Loucy (cell line): ENCODE data around the gene MAN2C1.
"Not testable (repeated sequence)": the region's sequence is repeated elsewhere in the genome, so short reads cannot be mapped to it uniquely, and the experiment has no call there.

Experiments
- H2AFZ ChIP-seq: fragments of 200-600 bp; sonication (generic); 2 replicates; pipeline ENCODE4 v1.6.0; 2016; ENCODE audit warnings: antibody characterized with exemption, mild to moderate bottlenecking, low read length, moderate library complexity
- H3F3A ChIP-seq: fragments of 200-600 bp; 2 replicates; pipeline ENCODE4 v1.6.0; 2016; ENCODE audit warnings: antibody characterized with exemption, low read depth, mild to moderate bottlenecking
- H3K27me3 ChIP-seq: fragments of 200-600 bp; sonication (generic); 2 replicates; pipeline ENCODE4 v1.6.1; 2014; ENCODE audit warnings: low read length, mild to moderate bottlenecking; ENCODE audit not compliant: insufficient read depth, poor library complexity, severe bottlenecking
- H3K36me3 ChIP-seq: fragments of 200-600 bp; sonication (generic); 2 replicates; pipeline ENCODE4 v1.6.1; 2016; ENCODE audit warnings: low read length; ENCODE audit not compliant: insufficient read depth
- H3K4me1 ChIP-seq: fragments of 200-600 bp; sonication (generic); 2 replicates; pipeline ENCODE4 v1.5.1; 2014; ENCODE audit warnings: low read length, mild to moderate bottlenecking; ENCODE audit not compliant: insufficient read depth, poor library complexity, severe bottlenecking
- H3K4me2 ChIP-seq: fragments of 200-600 bp; sonication (generic); 2 replicates; pipeline ENCODE4 v1.6.0; 2014; ENCODE audit warnings: antibody characterized with exemption, low read length, low read depth, mild to moderate bottlenecking; ENCODE audit not compliant: poor library complexity, severe bottlenecking
- H3K4me3 ChIP-seq: fragments of 200-600 bp; sonication (generic); 2 replicates; pipeline ENCODE4 v1.5.1; 2014; ENCODE audit warnings: low read length, mild to moderate bottlenecking, mixed read lengths; ENCODE audit not compliant: poor library complexity, severe bottlenecking
- H3K79me2 ChIP-seq: fragments of 200-600 bp; sonication (generic); 2 replicates; pipeline ENCODE4 v1.6.1; 2014; ENCODE audit warnings: low read length; ENCODE audit not compliant: insufficient read depth
- H3K9ac ChIP-seq: fragments of 200-600 bp; sonication (generic); 2 replicates; pipeline ENCODE4 v1.6.0; 2014; ENCODE audit warnings: mild to moderate bottlenecking, low read depth, low read length, moderate library complexity; ENCODE audit not compliant: poor library complexity, severe bottlenecking
- H3K9me2 ChIP-seq: fragments of 200-600 bp; sonication (generic); replicated peaks from 2 replicates; pipeline ENCODE4 v1.6.1; 2016; ENCODE audit warnings: low read depth, low read length, mixed read lengths
- H3K9me3 ChIP-seq: fragments of 200-600 bp; sonication (generic); 2 replicates; pipeline ENCODE4 v1.6.1; 2014; ENCODE audit warnings: mild to moderate bottlenecking, antibody characterized with exemption, low read length, low read depth; ENCODE audit not compliant: insufficient read depth
- H4K20me1 ChIP-seq: fragments of 200-600 bp; sonication (generic); 2 replicates; pipeline ENCODE4 v1.6.0; 2014; ENCODE audit warnings: antibody characterized with exemption, low read length, mild to moderate bottlenecking; ENCODE audit not compliant: insufficient read depth, poor library complexity, severe bottlenecking
- CTCF ChIP-seq: fragments of 200-600 bp; sonication (generic); conservative IDR thresholded peaks from 2 replicates; pipeline ENCODE4 v1.5.1; 2014; ENCODE audit warnings: mild to moderate bottlenecking, antibody characterized with exemption, low read length
- EZH2phosphoT487 ChIP-seq: fragments of 200-600 bp; IDR thresholded peaks from 2 replicates; pipeline ENCODE4 v1.6.1; 2018; ENCODE audit warnings: antibody characterized with exemption, mild to moderate bottlenecking, moderate library complexity, borderline replicate concordance

MAN2C1 gene

GRCh38 chr15:75346796-75347221, 21.6 kb downstream of the MAN2C1 start, which contains the start of gene NEIL1:
NEIL1 (plus strand) TSS chr15:75347039; CDS start chr15:75348906, 1,867 bp downstream.
- Histone ChIP-seq H3K36me3 (no peaks in the 10 kb centered on the region), H3K79me2 (no peaks in the 10 kb centered on the region), H3K9ac (no peak within 1 kb of the TSS), H3K4me1 (peaks cover 26% of the 10 kb centered on the region), H2AFZ (no peak within 1 kb of the TSS), H3K4me3 (no peak within 1 kb of the TSS), H3K9me2 (no peaks in the 10 kb centered on the region), H4K20me1 (no peaks in the 10 kb centered on the region), H3K9me3 (peaks cover 16% of the 10 kb centered on the region; the same call in 1 of the 2 replicates), H3K4me2 (no peak within 1 kb of the TSS), H3F3A (no peaks in the 10 kb centered on the region; the same call in 1 of the 2 replicates), H3K27me3 (no peaks in the 10 kb centered on the region)
- no peak for TF ChIP-seq CTCF
- TF ChIP-seq EZH2phosphoT487: no peak

GRCh38 chr15:75343953-75344352, 24.5 kb downstream of the MAN2C1 start:
- not testable (repeated sequence) for H3F3A ChIP-seq, H3K36me3 ChIP-seq, H4K20me1 ChIP-seq, H3K27me3 ChIP-seq, H3K79me2 ChIP-seq, H3K9me3 ChIP-seq, H3K4me3 ChIP-seq, H2AFZ ChIP-seq, H3K9ac ChIP-seq, H3K4me2 ChIP-seq, H3K9me2 ChIP-seq, H3K4me1 ChIP-seq

GRCh38 chr15:75342221-75342620, 26.2 kb downstream of the MAN2C1 start:
- H2AFZ ChIP-seq: no peak overlapping the region
- H3K9ac ChIP-seq: no peak overlapping the region
- H3K36me3 ChIP-seq: no peaks in the 10 kb centered on the region
- no peaks in the 10 kb centered on the region for H3K9me3 ChIP-seq
- H4K20me1 ChIP-seq: no peaks in the 10 kb centered on the region
- H3K4me3 ChIP-seq: no peak overlapping the region
- no peaks in the 10 kb centered on the region for H3K27me3 ChIP-seq
- H3K79me2 ChIP-seq: peaks cover under 1% of the 10 kb centered on the region; the same call in 1 of the 2 replicates
- no peaks in the 10 kb centered on the region; the same call in 1 of the 2 replicates for H3F3A ChIP-seq
- H3K4me1 ChIP-seq: no peaks in the 10 kb centered on the region
- no peak overlapping the region for H3K4me2 ChIP-seq
- H3K9me2 ChIP-seq: no peaks in the 10 kb centered on the region
- TF ChIP-seq CTCF: no peak
- TF ChIP-seq EZH2phosphoT487: no peak

GRCh38 chr15:75339531-75340240, 28.7 kb downstream of the MAN2C1 start:
- Histone ChIP-seq H3K4me1 (peaks cover 10% of the 10 kb centered on the region), H3K9me3 (no peaks in the 10 kb centered on the region), H4K20me1 (no peaks in the 10 kb centered on the region), H3K4me3 (no peak overlapping the region), H3K9me2 (no peaks in the 10 kb centered on the region), H3K36me3 (no peaks in the 10 kb centered on the region), H3K79me2 (peaks cover 16% of the 10 kb centered on the region), H3K4me2 (no peak overlapping the region), H2AFZ (no peak overlapping the region), H3F3A (no peaks in the 10 kb centered on the region), H3K9ac (no peak overlapping the region), H3K27me3 (no peaks in the 10 kb centered on the region)
- TF ChIP-seq EZH2phosphoT487 (no peak), CTCF (no peak)
